Astrocyte (in vitro differentiated cells and primary cell): ENCODE results near the gene ALG2. TPM values are rescaled to one million over a fixed set of nuclear protein-coding genes. Genes with fewer than 3 reads are reported as not detected.
"Not testable (repeated sequence)": the region's sequence is repeated elsewhere in the genome, so short reads cannot be mapped to it uniquely, and the experiment has no call there.

Experiments used
- DNase-seq: peaks from one replicate; pipeline ENCODE4 v3.0.0-alpha.2; 2010; ENCODE audit warnings: low read depth
- FAIRE-seq: peaks from 2 replicates; lab custom pipeline; 2011; peaks lifted over from hg19 to GRCh38; lab: Jason Lieb, UNC
- H2AFZ ChIP-seq: 2 replicates; pipeline ENCODE4 v1.6.0; 2012; ENCODE audit warnings: low read depth, low read length, inconsistent platforms
- H3K27ac ChIP-seq: 2 replicates; pipeline ENCODE4 v1.5.1; 2011; ENCODE audit warnings: low read depth, low read length, inconsistent platforms
- H3K27me3 ChIP-seq: 2 replicates; pipeline ENCODE4 v1.6.0; 2011; ENCODE audit warnings: low read length, inconsistent platforms; ENCODE audit not compliant: insufficient read depth
- H3K36me3 ChIP-seq: 2 replicates; pipeline ENCODE4 v1.5.1; 2011; ENCODE audit warnings: low read length, inconsistent platforms; ENCODE audit not compliant: insufficient read depth
- H3K4me1 ChIP-seq: 2 replicates; pipeline ENCODE4 v1.5.1; 2011; ENCODE audit warnings: low read length, inconsistent platforms; ENCODE audit not compliant: insufficient read depth
- H3K4me2 ChIP-seq: 2 replicates; pipeline ENCODE4 v1.6.0; 2012; ENCODE audit warnings: low read length, inconsistent platforms
- H3K4me3 ChIP-seq: 2 replicates; pipeline ENCODE4 v1.5.1; 2011; ENCODE audit warnings: low read depth, mild to moderate bottlenecking, low read length, inconsistent platforms; ENCODE audit not compliant: insufficient read depth
- H3K79me2 ChIP-seq: 2 replicates; pipeline ENCODE4 v1.6.0; 2012; ENCODE audit warnings: mild to moderate bottlenecking, low read length, inconsistent platforms; ENCODE audit not compliant: insufficient read depth
- H3K9ac ChIP-seq: 2 replicates; pipeline ENCODE4 v1.6.0; 2012; ENCODE audit warnings: mild to moderate bottlenecking, low read length, inconsistent platforms
- H3K9me3 ChIP-seq: 2 replicates; pipeline ENCODE4 v1.5.1; 2012; ENCODE audit warnings: low read depth, mild to moderate bottlenecking, low read length, inconsistent platforms; ENCODE audit not compliant: insufficient read depth
- H4K20me1 ChIP-seq: 2 replicates; pipeline ENCODE4 v1.6.0; 2012; ENCODE audit warnings: low read length, inconsistent platforms; ENCODE audit not compliant: insufficient read depth
- H3K27ac Mint-ChIP-seq: one replicate; pipeline ENCODE4 v1.8.0; 2021; ENCODE audit warnings: mild to moderate bottlenecking, mixed read lengths; ENCODE audit not compliant: unreplicated experiment
- H3K27me3 Mint-ChIP-seq: one replicate; pipeline ENCODE4 v1.8.0; 2021; ENCODE audit warnings: low read depth, mixed read lengths; ENCODE audit not compliant: unreplicated experiment
- H3K36me3 Mint-ChIP-seq: one replicate; pipeline ENCODE4 v1.8.0; 2021; ENCODE audit warnings: low read depth, mixed read lengths; ENCODE audit not compliant: unreplicated experiment
- H3K4me1 Mint-ChIP-seq: one replicate; pipeline ENCODE4 v1.8.0; 2021; ENCODE audit warnings: low read depth, mixed read lengths; ENCODE audit not compliant: unreplicated experiment
- H3K4me3 Mint-ChIP-seq: one replicate; pipeline ENCODE4 v1.8.0; 2021; ENCODE audit warnings: mild to moderate bottlenecking, moderate library complexity, mixed read lengths; ENCODE audit not compliant: unreplicated experiment
- H3K9me3 Mint-ChIP-seq: one replicate; pipeline ENCODE4 v1.8.0; 2021; ENCODE audit warnings: mild to moderate bottlenecking, mixed read lengths; ENCODE audit not compliant: unreplicated experiment
- CTCF ChIP-seq: IDR thresholded peaks from 2 replicates; pipeline ENCODE4 v1.5.1; 2011; ENCODE audit warnings: low read depth, mild to moderate bottlenecking, inconsistent platforms, low read length, moderate library complexity; ENCODE audit not compliant: insufficient read depth
- EZH2 ChIP-seq: IDR thresholded peaks from 2 replicates; pipeline ENCODE4 v1.6.1; 2012; ENCODE audit warnings: mild to moderate bottlenecking, low read length, inconsistent platforms; ENCODE audit not compliant: insufficient read depth
- total RNA-seq: library from RNA; stranded (reverse); gene quantifications from 2 replicates; pipeline ENCODE4 v1.2.1, GENCODE V29; 2021

The ALG2 gene
- total RNA-seq, 1 donor from 2014 or later, result 33.3 TPM

- no peak for TF ChIP-seq CTCF
- no peak for TF ChIP-seq EZH2
- FAIRE-seq, result no peak
- peaks cover 12% of the 10 kb centered on the region for H3K4me1 ChIP-seq
- H3K27me3 ChIP-seq, result no peaks in the 10 kb centered on the region
- no peak overlapping the region for H2AFZ ChIP-seq
- Mint-ChIP-seq H3K9me3 (no peaks in the 10 kb centered on the region), H3K4me3 (no peak overlapping the region), H3K36me3 (peaks cover 22% of the 10 kb centered on the region), H3K4me1 (peaks cover 34% of the 10 kb centered on the region), H3K27ac (peak overlapping the region; percentile 44), H3K27me3 (no peaks in the 10 kb centered on the region)
- H3K9ac ChIP-seq, result peak overlapping the region; percentile 16
- no peak overlapping the region for H3K4me3 ChIP-seq
- no peaks in the 10 kb centered on the region for H4K20me1 ChIP-seq
- no peaks in the 10 kb centered on the region for H3K79me2 ChIP-seq
- no peaks in the 10 kb centered on the region for H3K36me3 ChIP-seq
- no peaks in the 10 kb centered on the region for H3K9me3 ChIP-seq
- DNase-seq, result peak; percentile 51
- peak overlapping the region; percentile 49 for H3K4me2 ChIP-seq
- H3K27ac ChIP-seq, result peak overlapping the region; percentile 1
These were observed 17.8 kb upstream of the ALG2 start for GRCh38 chr9:99239341-99240060.

- no peaks in the 10 kb centered on the region for H3K9me3 Mint-ChIP-seq
- Histone ChIP-seq H3K27me3 (no peaks in the 10 kb centered on the region), H2AFZ (no peak overlapping the region), H3K9ac (no peak overlapping the region), H3K79me2 (no peaks in the 10 kb centered on the region), H3K4me3 (no peak overlapping the region), H3K9me3 (no peaks in the 10 kb centered on the region), H3K27ac (no peak overlapping the region), H3K4me1 (peaks cover 12% of the 10 kb centered on the region), H4K20me1 (peaks cover 3% of the 10 kb centered on the region), H3K36me3 (peaks cover under 1% of the 10 kb centered on the region), H3K4me2 (no peak overlapping the region)
- no peak overlapping the region for H3K4me3 Mint-ChIP-seq
- H3K27me3 Mint-ChIP-seq, result no peaks in the 10 kb centered on the region
- no peak for FAIRE-seq
- TF ChIP-seq CTCF (no peak), EZH2 (no peak)
- peaks cover 33% of the 10 kb centered on the region for H3K4me1 Mint-ChIP-seq
- DNase-seq, result no peak
- no peak overlapping the region for H3K27ac Mint-ChIP-seq
- H3K36me3 Mint-ChIP-seq, result peaks cover 17% of the 10 kb centered on the region
These were observed 16.6 kb upstream of the ALG2 start for GRCh38 chr9:99238331-99238730.

- H3K27ac Mint-ChIP-seq, result not testable (repeated sequence)
These were observed 16.1 kb upstream of the ALG2 start for GRCh38 chr9:99237849-99238248.

More at GRCh38 chr9:99237849-99238248, 16.1 kb upstream of the ALG2 start:
- not testable (repeated sequence) for FAIRE-seq, H3K36me3 ChIP-seq, H3K9me3 Mint-ChIP-seq, DNase-seq, H3K4me3 Mint-ChIP-seq, H3K9ac ChIP-seq, H3K4me3 ChIP-seq, H3K4me2 ChIP-seq, H3K27me3 Mint-ChIP-seq, H3K27ac ChIP-seq, H3K9me3 ChIP-seq, H2AFZ ChIP-seq, H3K79me2 ChIP-seq, H3K27me3 ChIP-seq, H4K20me1 ChIP-seq
- H3K36me3 Mint-ChIP-seq, result peaks cover 16% of the 10 kb centered on the region
- peaks cover 12% of the 10 kb centered on the region for H3K4me1 ChIP-seq
- peaks cover 33% of the 10 kb centered on the region for H3K4me1 Mint-ChIP-seq
